ENCODE results near the gene AMER1. TPM values are rescaled to one million over a fixed set of nuclear protein-coding genes. Genes with fewer than 3 reads are reported as not detected.
A peak's percentile ranks its signal among the peaks of the same experiment; 100 is the strongest.
"Not testable (repeated sequence)": the region's sequence is repeated elsewhere in the genome, so short reads cannot be mapped to it uniquely, and the experiment has no call there.

The AMER1 gene
- total RNA-seq = 2.9 and 3.4 TPM in 2 replicates

DNA sequence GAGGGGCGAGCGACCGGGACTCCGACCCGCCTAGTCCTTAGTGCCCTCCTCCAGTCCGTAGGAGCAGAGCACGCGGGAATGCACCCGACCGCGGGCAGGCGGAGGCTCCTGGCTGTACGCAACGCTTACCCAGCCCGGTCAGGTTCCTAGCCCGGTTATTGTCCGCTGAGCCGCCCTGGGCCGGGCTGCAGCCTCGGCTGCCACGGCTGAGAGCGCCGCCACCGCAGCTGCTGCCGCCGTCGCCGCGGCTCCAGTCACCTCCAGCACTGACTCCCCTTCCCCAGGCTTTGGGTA is at the start of gene AMER1:
Gene AMER1 (minus strand): TSS at position 268 of the 294 bp plus-strand sequence. CDS start 12,422 bp downstream, outside the sequence.
- TF ChIP-seq, protein P1, sequence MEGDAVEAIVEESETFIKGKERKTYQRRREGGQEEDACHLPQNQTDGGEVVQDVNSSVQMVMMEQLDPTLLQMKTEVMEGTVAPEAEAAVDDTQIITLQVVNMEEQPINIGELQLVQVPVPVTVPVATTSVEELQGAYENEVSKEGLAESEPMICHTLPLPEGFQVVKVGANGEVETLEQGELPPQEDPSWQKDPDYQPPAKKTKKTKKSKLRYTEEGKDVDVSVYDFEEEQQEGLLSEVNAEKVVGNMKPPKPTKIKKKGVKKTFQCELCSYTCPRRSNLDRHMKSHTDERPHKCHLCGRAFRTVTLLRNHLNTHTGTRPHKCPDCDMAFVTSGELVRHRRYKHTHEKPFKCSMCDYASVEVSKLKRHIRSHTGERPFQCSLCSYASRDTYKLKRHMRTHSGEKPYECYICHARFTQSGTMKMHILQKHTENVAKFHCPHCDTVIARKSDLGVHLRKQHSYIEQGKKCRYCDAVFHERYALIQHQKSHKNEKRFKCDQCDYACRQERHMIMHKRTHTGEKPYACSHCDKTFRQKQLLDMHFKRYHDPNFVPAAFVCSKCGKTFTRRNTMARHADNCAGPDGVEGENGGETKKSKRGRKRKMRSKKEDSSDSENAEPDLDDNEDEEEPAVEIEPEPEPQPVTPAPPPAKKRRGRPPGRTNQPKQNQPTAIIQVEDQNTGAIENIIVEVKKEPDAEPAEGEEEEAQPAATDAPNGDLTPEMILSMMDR (IDR thresholded peaks at IDR 0.05; ENCODE audit: insufficient read depth, low read length, poor library complexity, severe bottlenecking) = no peak
- Histone ChIP-seq H3K27me3 (ENCODE audit: control insufficient read depth, insufficient read depth, low read length) (no peaks in the 10 kb centered on the region), H3K36me3 (ENCODE audit: control insufficient read depth, insufficient read depth, low read length) (no peaks in the 10 kb centered on the region), H3K4me3 (ENCODE audit: low read depth, low read length) (peak within 1 kb of the TSS; percentile 65)
- no peak for DNase-seq (ENCODE audit: low read depth)

DNA sequence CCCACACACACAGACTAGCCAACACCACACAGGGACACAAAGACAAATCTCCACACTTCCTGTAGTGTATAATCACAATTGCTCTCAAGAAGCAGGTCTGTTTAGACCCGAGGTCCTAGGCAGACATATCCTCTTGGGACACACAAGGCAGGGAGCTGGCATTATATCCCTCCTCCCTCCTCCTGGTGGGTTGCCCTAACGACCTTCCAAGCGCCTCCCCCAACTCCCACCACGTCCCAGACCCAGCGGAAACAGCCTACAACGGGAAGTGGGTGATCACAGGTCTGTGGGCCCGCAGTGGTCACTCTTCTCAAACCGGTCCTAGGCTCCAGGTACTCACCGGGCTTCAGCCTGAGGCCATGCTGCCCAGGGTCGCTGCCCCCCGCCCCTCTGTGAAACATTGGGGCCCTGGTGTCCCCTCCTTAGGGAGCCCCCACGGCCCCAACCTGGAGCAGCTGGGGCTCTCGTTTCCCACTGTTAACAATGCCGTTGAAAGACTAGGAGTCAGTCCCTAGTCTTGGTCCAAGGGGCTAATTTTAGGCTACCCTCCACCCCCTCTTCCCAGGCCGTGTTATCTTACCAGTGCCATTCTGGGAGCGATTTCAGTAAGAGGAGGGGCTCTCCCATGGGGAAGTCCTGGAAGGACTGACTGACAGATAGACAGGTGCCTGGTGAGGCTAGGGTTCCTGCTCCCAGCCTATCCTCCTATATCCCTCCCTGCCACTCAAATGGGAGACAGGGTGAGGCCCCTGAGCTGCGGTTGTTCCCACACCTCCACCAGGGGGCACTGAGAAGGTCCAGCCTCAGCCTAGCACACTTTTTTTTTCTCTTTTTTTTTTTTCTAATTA is 24.8 kb upstream of the AMER1 start, which contains the start of gene ASB12:
Gene ASB12 (minus strand): TSS at position 485 of the 848 bp plus-strand sequence. CDS start 4,957 bp downstream, outside the sequence.
- Histone ChIP-seq H3K4me3 (ENCODE audit: low read depth, low read length) (no peak within 1 kb of the TSS), H3K27me3 (ENCODE audit: control insufficient read depth, insufficient read depth, low read length) (no peaks in the 10 kb centered on the region), H3K36me3 (ENCODE audit: control insufficient read depth, insufficient read depth, low read length) (no peaks in the 10 kb centered on the region)
- no peak for DNase-seq (ENCODE audit: low read depth)
- TF ChIP-seq, protein P1 (IDR thresholded peaks at IDR 0.05; ENCODE audit: insufficient read depth, low read length, poor library complexity, severe bottlenecking) = no peak

DNA sequence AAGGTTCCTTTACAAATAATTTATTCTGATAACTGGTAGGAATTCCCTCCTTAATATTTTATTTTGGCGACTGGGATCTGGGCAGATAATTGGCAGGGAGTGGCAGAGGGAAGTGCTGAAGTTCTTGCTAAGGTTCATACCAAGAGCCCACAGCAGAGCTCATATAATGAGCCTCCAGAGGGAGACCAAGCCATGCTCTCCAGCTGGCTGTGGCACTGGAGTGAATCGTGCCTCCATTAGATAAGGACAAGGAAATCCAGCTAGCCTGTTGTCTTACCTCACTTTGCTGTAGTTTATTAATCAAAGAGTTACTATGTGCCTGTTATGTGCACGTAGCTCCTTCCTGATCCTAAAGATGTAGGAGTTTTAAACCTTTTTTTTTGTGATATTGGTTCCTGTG is 23.6 kb upstream of the AMER1 start:
- Histone ChIP-seq H3K36me3 (ENCODE audit: control insufficient read depth, insufficient read depth, low read length) (no peaks in the 10 kb centered on the region), H3K27me3 (ENCODE audit: control insufficient read depth, insufficient read depth, low read length) (no peaks in the 10 kb centered on the region), H3K4me3 (ENCODE audit: low read depth, low read length) (no peak overlapping the region)
- TF ChIP-seq, protein P1 (IDR thresholded peaks at IDR 0.05; ENCODE audit: insufficient read depth, low read length, poor library complexity, severe bottlenecking) = no peak
- no peak for DNase-seq (ENCODE audit: low read depth)

DNA sequence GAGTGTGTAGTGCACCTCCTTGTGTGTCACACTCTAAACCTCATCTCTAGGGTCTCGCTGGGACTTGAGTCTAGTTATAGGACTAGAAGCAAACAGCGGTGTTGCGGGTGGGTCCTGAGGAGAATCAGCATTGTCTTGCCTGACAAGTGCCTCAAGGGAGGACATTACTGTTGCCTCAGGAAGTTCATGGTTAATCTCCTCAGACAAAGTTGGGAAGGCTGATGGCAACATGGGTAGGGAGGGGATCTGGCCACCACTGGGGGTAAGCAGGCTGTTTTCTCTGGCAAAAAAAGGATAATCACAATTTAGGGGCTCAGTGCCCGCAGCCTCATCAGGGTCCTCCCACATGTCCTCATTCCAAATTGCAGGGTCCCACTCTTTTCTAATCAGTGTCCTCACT is 12.5 kb upstream of the AMER1 start:
- H3K4me3 ChIP-seq (ENCODE audit: low read depth, low read length) = no peak overlapping the region
- peaks cover 2% of the 10 kb centered on the region for H3K27me3 ChIP-seq (ENCODE audit: control insufficient read depth, insufficient read depth, low read length)
- TF ChIP-seq, protein P1 (IDR thresholded peaks at IDR 0.05; ENCODE audit: insufficient read depth, low read length, poor library complexity, severe bottlenecking) = no peak
- no peak for DNase-seq (ENCODE audit: low read depth)
- H3K36me3 ChIP-seq (ENCODE audit: control insufficient read depth, insufficient read depth, low read length) = no peaks in the 10 kb centered on the region

DNA sequence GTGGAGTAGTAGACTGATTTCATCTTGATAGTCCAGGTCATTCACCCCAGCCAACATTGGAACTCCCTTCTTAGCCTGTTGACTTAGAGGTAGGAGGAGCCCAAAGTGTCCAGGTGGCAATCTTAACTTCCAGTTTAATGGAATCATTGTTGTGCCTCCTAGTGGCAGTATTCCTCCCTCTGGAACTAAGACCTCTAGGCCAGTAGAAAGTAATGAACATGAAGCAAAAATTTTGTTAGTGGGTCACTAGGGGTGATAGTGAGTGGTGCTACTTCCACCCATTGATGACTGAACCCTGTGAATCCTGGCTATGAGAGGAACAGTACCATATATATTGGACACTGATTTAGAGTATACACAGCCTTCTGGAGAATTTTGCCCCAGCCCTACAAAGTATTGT is 8.5 kb upstream of the AMER1 start:
- not testable (repeated sequence) for H3K27me3 ChIP-seq (ENCODE audit: control insufficient read depth, insufficient read depth, low read length); H3K36me3 ChIP-seq (ENCODE audit: control insufficient read depth, insufficient read depth, low read length); H3K4me3 ChIP-seq (ENCODE audit: low read depth, low read length); DNase-seq (ENCODE audit: low read depth)

DNA sequence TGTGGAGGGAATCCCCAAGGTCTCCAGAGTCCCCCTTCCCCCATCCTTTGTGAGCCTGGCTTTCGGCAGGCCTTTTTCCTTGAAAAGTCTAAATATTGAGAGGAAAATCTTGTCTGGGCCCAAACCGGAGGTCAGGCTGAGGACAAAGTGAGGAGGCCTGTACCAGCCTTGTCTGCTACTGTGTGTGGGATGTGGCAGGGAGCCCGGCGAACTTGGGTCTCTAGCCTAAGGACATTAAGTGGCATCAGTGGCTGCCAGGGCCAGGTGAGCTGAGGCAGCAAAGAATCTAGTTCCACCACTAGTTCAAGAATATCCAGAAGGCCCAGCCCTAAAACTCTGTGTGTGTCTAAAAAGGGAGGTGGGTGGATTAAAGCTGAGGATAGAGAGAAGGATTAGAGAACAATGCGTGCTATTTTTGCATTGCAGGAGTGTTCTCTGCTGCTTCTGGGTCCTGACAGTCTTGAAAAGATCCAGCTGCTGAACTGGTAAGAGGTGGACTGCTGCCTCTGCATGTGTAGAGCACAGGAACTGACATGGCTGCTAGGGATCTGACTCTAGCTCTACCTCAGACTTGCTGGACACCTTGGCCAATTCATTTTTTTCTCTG is 1.2 kb upstream of the AMER1 start:
- Histone ChIP-seq H3K27me3 (ENCODE audit: control insufficient read depth, insufficient read depth, low read length) (no peaks in the 10 kb centered on the region), H3K4me3 (ENCODE audit: low read depth, low read length) (peak overlapping the region; percentile 65), H3K36me3 (ENCODE audit: control insufficient read depth, insufficient read depth, low read length) (no peaks in the 10 kb centered on the region)
- DNase-seq (ENCODE audit: low read depth) = no peak
- TF ChIP-seq, protein P1 (IDR thresholded peaks at IDR 0.05; ENCODE audit: insufficient read depth, low read length, poor library complexity, severe bottlenecking) = no peak
